ENCODE data around the gene ICE2. TPM values are rescaled to one million over a fixed set of nuclear protein-coding genes. Genes with fewer than 3 reads are reported as not detected.

The ICE2 gene
- total and polyA plus RNA-seq, 5 donors from 2014 or later: 37.1 to 52.2 (median 48.3) TPM

DNA sequence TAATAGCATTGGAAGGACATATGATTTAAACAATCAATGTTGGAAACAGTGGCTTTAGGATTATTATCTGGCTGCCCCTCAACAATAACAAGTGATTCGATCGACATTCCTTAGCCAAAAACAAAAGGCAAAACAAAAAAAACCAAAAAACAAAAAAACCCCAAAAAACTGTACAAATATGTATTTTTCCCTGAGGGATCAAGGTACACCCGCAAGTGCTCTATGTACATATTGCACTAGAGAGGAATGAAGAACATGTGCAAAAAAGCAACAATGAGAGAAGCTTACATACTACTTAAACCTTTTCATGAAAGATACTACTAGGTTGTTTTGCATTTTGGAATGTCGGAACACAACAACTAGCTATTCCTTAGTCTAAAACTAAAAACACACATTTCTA, 14.2 kb upstream of the ICE2 start:
- Mint-ChIP-seq H3K4me3 (no peak overlapping the region), H3K9me3 (no peaks in the 10 kb centered on the region), H3K27ac (peak overlapping the region in 2 of 3 donors; percentile 32 to 52), H3K36me3 (peaks cover 31% of the 10 kb centered on the region), H3K27me3 (no peaks in the 10 kb centered on the region), H3K4me1 (peaks cover 24 to 47% (median 31%) of the 10 kb centered on the region in 4 donors)
- ATAC-seq (ENCODE audit: low read depth in 2 of 2): no peak
- Histone ChIP-seq H3K4me3 (ENCODE audit: low read depth, low read length) (no peak overlapping the region), H3K4me1 (ENCODE audit: control insufficient read depth, insufficient read depth, low read length, poor library complexity, severe bottlenecking) (no peaks in the 10 kb centered on the region), H3K27me3 (ENCODE audit: control insufficient read depth, insufficient read depth, low read length) (no peaks in the 10 kb centered on the region), H3K36me3 (ENCODE audit: control insufficient read depth, insufficient read depth, low read length) (peaks cover 71% of the 10 kb centered on the region), H3K27ac (ENCODE audit: insufficient read depth, low read length, poor library complexity, severe bottlenecking) (no peak overlapping the region), H3K9me3 (ENCODE audit: control insufficient read depth in 2 of 2, low read length in 2 of 2) (no peaks in the 10 kb centered on the region)
- no peak for DNase-seq

- Histone ChIP-seq H3K27me3 (ENCODE audit: control insufficient read depth, insufficient read depth, low read length) (no peaks in the 10 kb centered on the region), H3K9me3 (ENCODE audit: control insufficient read depth in 2 of 2, low read length in 2 of 2) (no peaks in the 10 kb centered on the region), H3K36me3 (ENCODE audit: control insufficient read depth, insufficient read depth, low read length) (peaks cover 20% of the 10 kb centered on the region), H3K4me3 (ENCODE audit: low read depth, low read length) (no peak overlapping the region), H3K27ac (ENCODE audit: insufficient read depth, low read length, poor library complexity, severe bottlenecking) (no peak overlapping the region), H3K4me1 (ENCODE audit: control insufficient read depth, insufficient read depth, low read length, poor library complexity, severe bottlenecking) (no peaks in the 10 kb centered on the region)
- DNase-seq (no peak), ATAC-seq (ENCODE audit: low read depth in 2 of 2) (no peak)
- Mint-ChIP-seq H3K36me3 (peaks cover 13% of the 10 kb centered on the region), H3K9me3 (no peaks in the 10 kb centered on the region), H3K27me3 (no peaks in the 10 kb centered on the region), H3K4me1 (peaks cover 31 to 57% (median 44%) of the 10 kb centered on the region in 4 donors), H3K4me3 (no peak overlapping the region), H3K27ac (peak overlapping the region in 1 of 3 donors; percentile 83)
Measured at GRCh38 chr15:60486742-60487141, 7.8 kb upstream of the ICE2 start.

DNA sequence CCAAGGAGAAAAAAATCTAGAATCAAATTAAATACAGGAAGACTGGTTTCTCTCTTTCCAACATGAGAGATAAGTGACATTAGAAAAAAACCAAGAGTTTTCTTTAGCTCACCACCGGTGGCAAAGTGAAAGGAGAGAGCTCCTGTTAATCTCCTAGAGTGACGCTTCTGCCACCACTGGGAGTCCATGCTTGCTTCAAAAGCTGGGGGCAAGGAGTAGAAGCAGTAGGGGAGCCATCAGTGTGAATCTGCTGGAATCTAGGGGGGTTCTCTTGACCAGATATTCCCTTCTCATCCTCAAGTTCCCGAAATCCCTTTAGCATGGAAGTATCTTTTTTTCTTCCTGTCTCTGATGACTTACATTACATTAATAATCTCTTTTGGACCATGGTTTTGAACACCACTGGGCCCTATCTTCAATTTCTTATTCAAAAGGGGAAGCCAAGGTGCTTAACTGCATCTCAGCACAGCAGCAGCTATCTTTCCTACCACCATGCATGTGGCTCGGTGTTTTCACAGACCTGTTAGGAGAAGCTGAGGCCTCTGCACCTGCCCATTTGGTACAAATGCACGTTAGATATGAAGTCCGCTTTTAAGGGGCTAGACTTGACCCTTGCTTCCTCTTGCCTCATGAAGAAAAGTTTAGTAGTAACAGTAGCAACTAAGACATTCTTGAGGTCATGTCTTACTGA, 6.6 kb upstream of the ICE2 start:
- H3K36me3 ChIP-seq (ENCODE audit: control insufficient read depth, insufficient read depth, low read length): peaks cover 11% of the 10 kb centered on the region
- ATAC-seq (ENCODE audit: low read depth in 2 of 2) (no peak), DNase-seq (no peak)
- Mint-ChIP-seq H3K36me3 (peaks cover 13% of the 10 kb centered on the region), H3K4me1 (peaks cover 24 to 58% (median 40%) of the 10 kb centered on the region in 4 donors), H3K27ac (peak overlapping the region in 2 of 3 donors; percentile 43 to 83), H3K27me3 (no peaks in the 10 kb centered on the region), H3K9me3 (no peaks in the 10 kb centered on the region), H3K4me3 (no peak overlapping the region)
- H3K27me3 ChIP-seq (ENCODE audit: control insufficient read depth, insufficient read depth, low read length): no peaks in the 10 kb centered on the region
- no peaks in the 10 kb centered on the region for H3K9me3 ChIP-seq (ENCODE audit: control insufficient read depth in 2 of 2, low read length in 2 of 2)
- H3K4me3 ChIP-seq (ENCODE audit: low read depth, low read length): no peak overlapping the region
- H3K27ac ChIP-seq (ENCODE audit: insufficient read depth, low read length, poor library complexity, severe bottlenecking): no peak overlapping the region
- H3K4me1 ChIP-seq (ENCODE audit: control insufficient read depth, insufficient read depth, low read length, poor library complexity, severe bottlenecking): peaks cover 4% of the 10 kb centered on the region

- Histone ChIP-seq H3K27me3 (ENCODE audit: control insufficient read depth, insufficient read depth, low read length) (no peaks in the 10 kb centered on the region), H3K4me3 (ENCODE audit: low read depth, low read length) (no peak overlapping the region), H3K4me1 (ENCODE audit: control insufficient read depth, insufficient read depth, low read length, poor library complexity, severe bottlenecking) (peaks cover 20% of the 10 kb centered on the region), H3K36me3 (ENCODE audit: control insufficient read depth, insufficient read depth, low read length) (peaks cover 2% of the 10 kb centered on the region), H3K9me3 (ENCODE audit: control insufficient read depth in 2 of 2, low read length in 2 of 2) (no peaks in the 10 kb centered on the region), H3K27ac (ENCODE audit: insufficient read depth, low read length, poor library complexity, severe bottlenecking) (no peak overlapping the region)
- Mint-ChIP-seq H3K4me3 (peak overlapping the region in 1 of 4 donors; percentile 74), H3K27ac (no peak overlapping the region), H3K36me3 (peaks cover 8% of the 10 kb centered on the region), H3K27me3 (no peaks in the 10 kb centered on the region), H3K9me3 (no peaks in the 10 kb centered on the region), H3K4me1 (peaks cover 36 to 67% (median 46%) of the 10 kb centered on the region in 4 donors)
- ATAC-seq (ENCODE audit: low read depth in 2 of 2): no peak
- no peak for DNase-seq
Measured at GRCh38 chr15:60483042-60483441, 4.1 kb upstream of the ICE2 start.

GRCh38 chr15:60480888-60481287, 1.9 kb upstream of the ICE2 start:
- Mint-ChIP-seq H3K36me3 (peaks cover 8% of the 10 kb centered on the region), H3K27me3 (no peaks in the 10 kb centered on the region), H3K4me3 (peak overlapping the region in 3 of 4 donors; percentile 40 to 98 (median 97)), H3K4me1 (peaks cover 40 to 81% (median 53%) of the 10 kb centered on the region in 4 donors), H3K27ac (peak overlapping the region in 2 of 3 donors; percentile 16 to 100), H3K9me3 (no peaks in the 10 kb centered on the region)
- peaks cover 2% of the 10 kb centered on the region for H3K36me3 ChIP-seq (ENCODE audit: control insufficient read depth, insufficient read depth, low read length)
- H3K27me3 ChIP-seq (ENCODE audit: control insufficient read depth, insufficient read depth, low read length): no peaks in the 10 kb centered on the region
- DNase-seq (no peak), ATAC-seq (ENCODE audit: low read depth in 2 of 2) (no peak)
- peaks cover 31% of the 10 kb centered on the region for H3K4me1 ChIP-seq (ENCODE audit: control insufficient read depth, insufficient read depth, low read length, poor library complexity, severe bottlenecking)
- H3K27ac ChIP-seq (ENCODE audit: insufficient read depth, low read length, poor library complexity, severe bottlenecking): no peak overlapping the region
- peak overlapping the region; percentile 7 for H3K4me3 ChIP-seq (ENCODE audit: low read depth, low read length)
- no peaks in the 10 kb centered on the region for H3K9me3 ChIP-seq (ENCODE audit: control insufficient read depth in 2 of 2, low read length in 2 of 2)

- H3K27ac ChIP-seq (ENCODE audit: insufficient read depth, low read length, poor library complexity, severe bottlenecking): peak overlapping the region; percentile 92
- peaks cover 33% of the 10 kb centered on the region for H3K4me1 ChIP-seq (ENCODE audit: control insufficient read depth, insufficient read depth, low read length, poor library complexity, severe bottlenecking)
- H3K36me3 ChIP-seq (ENCODE audit: control insufficient read depth, insufficient read depth, low read length): peaks cover 2% of the 10 kb centered on the region
- H3K27me3 ChIP-seq (ENCODE audit: control insufficient read depth, insufficient read depth, low read length): no peaks in the 10 kb centered on the region
- Mint-ChIP-seq H3K9me3 (no peaks in the 10 kb centered on the region), H3K36me3 (peaks cover 8% of the 10 kb centered on the region), H3K27ac (peak overlapping the region; percentile 98 to 100 (median 99)), H3K4me1 (peaks cover 36 to 75% (median 52%) of the 10 kb centered on the region in 4 donors), H3K4me3 (peak overlapping the region; percentile 96 to 98 (median 98)), H3K27me3 (no peaks in the 10 kb centered on the region)
- peak overlapping the region; percentile 99 for H3K4me3 ChIP-seq (ENCODE audit: low read depth, low read length)
- DNase-seq (peak in 1 of 3 donors; percentile 50), ATAC-seq (ENCODE audit: low read depth in 2 of 2) (no peak)
- no peaks in the 10 kb centered on the region for H3K9me3 ChIP-seq (ENCODE audit: control insufficient read depth in 2 of 2, low read length in 2 of 2)
Measured at GRCh38 chr15:60480149-60480548, 1.2 kb upstream of the ICE2 start.

DNA sequence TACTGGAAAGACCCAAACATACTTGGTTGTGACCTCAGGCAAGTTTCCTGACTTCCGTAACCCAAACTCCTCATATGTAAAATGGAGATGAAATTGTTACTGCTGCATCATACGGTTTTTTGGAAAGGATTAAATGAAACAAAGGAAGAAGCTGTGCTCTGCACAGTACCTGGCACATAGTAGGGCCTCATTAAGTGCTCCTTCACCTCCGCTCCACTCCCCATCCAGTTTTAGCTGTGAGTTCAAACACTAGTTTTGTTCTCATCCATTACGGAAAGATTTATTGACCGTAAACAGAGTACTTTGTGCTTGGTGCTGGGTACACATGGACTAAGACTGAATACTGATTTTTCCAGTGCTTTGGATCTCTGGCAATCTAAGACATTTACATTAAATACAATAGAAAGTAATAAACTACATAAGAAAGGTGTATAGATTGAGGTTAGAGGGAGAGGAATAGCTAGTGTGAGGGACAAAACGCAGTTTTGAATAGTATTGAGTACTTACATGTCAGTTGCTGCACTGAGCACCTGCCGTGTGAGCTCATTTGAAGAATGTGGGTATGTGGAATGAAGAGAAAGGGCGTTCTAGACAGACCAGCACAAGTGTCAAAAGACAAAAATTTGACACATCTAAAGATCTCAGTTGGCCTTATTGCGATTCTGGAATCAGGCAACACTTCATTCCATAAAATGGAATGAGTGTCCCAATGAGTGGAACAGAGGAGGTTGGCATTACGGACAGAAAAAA, 594 bp upstream of the ICE2 start:
- Mint-ChIP-seq H3K4me1 (peaks cover 36 to 76% (median 57%) of the 10 kb centered on the region in 4 donors), H3K36me3 (peaks cover 11% of the 10 kb centered on the region), H3K9me3 (no peaks in the 10 kb centered on the region), H3K27ac (peak overlapping the region; percentile 98 to 100 (median 99)), H3K27me3 (no peaks in the 10 kb centered on the region), H3K4me3 (peak overlapping the region; percentile 96 to 98 (median 98))
- H3K27ac ChIP-seq (ENCODE audit: insufficient read depth, low read length, poor library complexity, severe bottlenecking): peak overlapping the region; percentile 92
- no peaks in the 10 kb centered on the region for H3K9me3 ChIP-seq (ENCODE audit: control insufficient read depth in 2 of 2, low read length in 2 of 2)
- peaks cover 33% of the 10 kb centered on the region for H3K4me1 ChIP-seq (ENCODE audit: control insufficient read depth, insufficient read depth, low read length, poor library complexity, severe bottlenecking)
- H3K36me3 ChIP-seq (ENCODE audit: control insufficient read depth, insufficient read depth, low read length): peaks cover 7% of the 10 kb centered on the region
- ATAC-seq (ENCODE audit: low read depth in 2 of 2) (peak; percentile 13 to 17), DNase-seq (peak in 1 of 3 donors; percentile 62)
- no peaks in the 10 kb centered on the region for H3K27me3 ChIP-seq (ENCODE audit: control insufficient read depth, insufficient read depth, low read length)
- H3K4me3 ChIP-seq (ENCODE audit: low read depth, low read length): peak overlapping the region; percentile 99
